Measurements from ENCODE around the gene C1orf50. TPM values are rescaled to one million over a fixed set of nuclear protein-coding genes. Genes with fewer than 3 reads are reported as not detected.

Gene C1orf50
- total and polyA plus RNA-seq, 3 experiments from 2014 or later: 3.5 to 8.7 (median 5.4) TPM

DNA sequence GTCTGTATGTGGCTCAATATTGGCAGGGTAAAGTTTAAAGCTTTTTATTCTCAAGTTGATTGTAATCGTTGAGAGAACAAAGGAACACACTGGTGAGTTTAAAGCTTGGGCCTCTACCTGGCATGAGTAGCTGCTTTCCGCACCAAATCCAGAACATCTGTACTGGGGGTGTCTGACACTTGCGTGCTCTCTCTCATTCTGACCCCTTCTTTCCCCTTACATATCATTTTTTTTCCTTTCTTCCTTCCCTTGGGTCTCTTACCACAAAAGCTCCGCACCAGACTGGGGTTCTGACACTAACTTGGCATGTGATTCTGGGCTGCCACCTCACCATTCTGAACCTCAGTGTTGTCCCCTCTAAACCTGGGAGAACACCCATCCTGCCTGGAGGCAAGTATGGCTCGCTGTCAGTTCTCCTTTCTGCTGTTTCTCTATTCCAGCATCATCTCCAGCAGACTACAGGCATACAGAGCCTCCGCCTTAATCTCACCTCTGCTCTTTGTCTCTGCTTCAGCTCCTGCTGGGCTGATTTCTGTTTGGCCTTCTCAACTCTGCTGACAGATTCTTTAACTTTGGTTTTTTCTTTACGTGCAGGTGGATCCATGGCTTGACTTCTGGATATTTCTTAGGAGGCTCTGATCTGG is 49.0 kb downstream of the C1orf50 start:
- H3K4me1 ChIP-seq (ENCODE audit: insufficient read depth, low read length): peaks cover 10% of the 10 kb centered on the region
- peak in 3 of 5 donors; percentile 2 to 28 (median 3) for DNase-seq
- peaks cover 0 to 13% (median 5%) of the 10 kb centered on the region in 3 donors for H3K36me3 Mint-ChIP-seq
- POLR2A ChIA-PET: interaction anchor here (1.2 to 3.6 kb wide), 3 partner anchors 31 to 158 kb away, joined by 3 to 30 read pairs (median 7); partner anchors contain the start of genes C1orf50, P3H1, PPIH and ZNF691
- H3K27me3 Mint-ChIP-seq: no peaks in the 10 kb centered on the region
- no peaks in the 10 kb centered on the region for H3K9me3 Mint-ChIP-seq
- peak overlapping the region; percentile 76 for H3K27ac ChIP-seq (ENCODE audit: low read depth, low read length)
- CTCF ChIA-PET: interaction anchor here (1.0 to 2.8 kb wide), 3 partner anchors 31 to 482 kb away, joined by 3 to 14 read pairs (median 3); partner anchors contain the start of genes P3H1 and ZNF691
- peaks cover 3% of the 10 kb centered on the region for H3K36me3 ChIP-seq (ENCODE audit: insufficient read depth, low read length)
- H3K27me3 ChIP-seq (ENCODE audit: insufficient read depth, low read length, poor library complexity, severe bottlenecking): no peaks in the 10 kb centered on the region
- H3K4me3 Mint-ChIP-seq: peak overlapping the region; percentile 78 to 91 (median 85)
- peak overlapping the region; percentile 84 to 98 (median 94) for H3K27ac Mint-ChIP-seq
- no peaks in the 10 kb centered on the region for H3K9me3 ChIP-seq (ENCODE audit: low read length)
- H3K4me1 Mint-ChIP-seq: peaks cover 18 to 29% (median 26%) of the 10 kb centered on the region in 3 donors
- peak overlapping the region; percentile 60 for H3K4me3 ChIP-seq (ENCODE audit: low read length)

DNA sequence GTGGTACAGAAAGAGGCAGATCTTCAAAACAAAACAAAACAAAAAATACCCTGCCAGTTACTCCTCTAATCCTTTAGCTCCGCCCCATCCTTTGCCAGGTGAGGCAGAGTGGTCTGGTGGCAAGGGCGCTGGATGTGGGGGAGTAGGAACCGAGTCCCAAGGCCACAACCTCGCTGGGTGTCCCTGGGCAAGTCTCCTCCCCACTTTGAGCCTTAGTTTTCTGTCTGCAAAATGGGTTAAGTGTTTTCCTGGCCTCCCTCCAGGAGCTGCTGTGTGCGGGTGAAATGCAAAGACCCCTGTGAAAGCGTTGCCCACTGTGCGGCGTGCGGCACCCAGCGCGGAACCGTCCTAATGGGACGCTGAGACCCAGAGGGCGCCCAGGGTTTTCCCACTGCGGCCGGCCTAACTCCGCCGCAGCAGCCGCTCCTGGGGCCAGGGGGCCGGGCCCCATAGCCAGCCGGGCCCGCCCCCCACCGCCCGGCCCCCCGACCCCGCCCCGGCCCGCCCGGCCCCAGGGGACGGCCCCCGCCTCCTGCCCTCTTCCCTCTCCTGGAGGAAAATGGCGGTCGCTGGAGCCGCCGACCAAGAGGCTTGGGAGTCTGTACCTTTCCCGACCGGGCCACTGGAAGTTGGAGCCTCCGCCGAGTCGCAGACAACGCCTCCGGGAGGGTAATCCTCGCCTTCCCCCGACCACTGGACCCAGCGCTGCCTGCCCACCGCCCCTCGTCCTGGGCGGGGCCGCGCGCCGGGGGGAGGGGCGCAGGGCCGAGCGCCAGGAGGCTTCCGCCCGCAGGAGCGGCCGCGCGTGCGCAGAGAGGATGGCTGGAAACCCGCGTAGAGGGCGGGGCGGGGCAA is 49.8 kb downstream of the C1orf50 start, which contains the start of the genes ERMAP and SVBP:
ERMAP (plus strand) TSS at position 538 of the 855 bp plus-strand sequence. CDS start 13,327 bp downstream, outside the sequence.
SVBP (minus strand) TSS at position 813 of the 855 bp plus-strand sequence. CDS start 853 bp downstream, outside the sequence.
- Histone ChIP-seq H3K9me3 (ENCODE audit: low read length) (no peaks in the 10 kb centered on the region), H3K27me3 (ENCODE audit: insufficient read depth, low read length, poor library complexity, severe bottlenecking) (no peaks in the 10 kb centered on the region), H3K36me3 (ENCODE audit: insufficient read depth, low read length) (no peaks in the 10 kb centered on the region), H3K4me1 (ENCODE audit: insufficient read depth, low read length) (peaks cover 10% of the 10 kb centered on the region), H3K27ac (ENCODE audit: low read depth, low read length) (peak within 1 kb of the TSS; percentile 76), H3K4me3 (ENCODE audit: low read length) (peak within 1 kb of the TSS; percentile 60)
- ChIA-PET POLR2A (interaction anchor here (1.2 to 3.6 kb wide), 3 partner anchors 30 to 159 kb away, joined by 3 to 30 read pairs (median 7); partner anchors contain the start of genes C1orf50, P3H1, PPIH and ZNF691), CTCF (interaction anchor here (1.1 to 2.8 kb wide), 2 partner anchors 30 to 50 kb away, joined by 3 to 14 read pairs; partner anchors contain the start of genes P3H1 and ZNF691)
- peak; percentile 91 to 95 (median 92) for DNase-seq
- Mint-ChIP-seq H3K4me1 (peaks cover 18 to 29% (median 23%) of the 10 kb centered on the region in 3 donors), H3K4me3 (peak within 1 kb of the TSS; percentile 78 to 91 (median 85)), H3K27ac (peak within 1 kb of the TSS; percentile 84 to 98 (median 94)), H3K9me3 (no peaks in the 10 kb centered on the region), H3K27me3 (no peaks in the 10 kb centered on the region), H3K36me3 (peaks cover 0 to 10% (median 5%) of the 10 kb centered on the region in 3 donors)

DNA sequence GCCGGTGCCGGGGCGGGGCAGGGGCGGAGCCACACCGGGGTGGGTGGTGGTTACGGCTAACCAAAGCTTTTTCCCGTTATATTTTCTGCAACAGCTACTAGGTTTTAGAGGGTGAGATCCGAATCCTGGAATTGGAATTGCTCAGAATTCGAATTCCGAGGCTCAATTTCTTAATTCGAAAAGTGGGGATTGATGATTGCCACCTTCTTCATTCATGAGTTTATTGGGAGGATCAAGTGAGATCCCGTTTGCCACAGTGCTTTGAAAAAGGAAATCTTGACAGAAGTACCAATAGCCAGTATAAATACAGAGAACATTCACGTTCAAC is 50.4 kb downstream of the C1orf50 start:
- Mint-ChIP-seq H3K27ac (peak overlapping the region in 6 of 8 donors; percentile 24 to 78 (median 62)), H3K4me3 (peak overlapping the region; percentile 72 to 91 (median 84)), H3K9me3 (no peaks in the 10 kb centered on the region), H3K4me1 (peaks cover 18 to 29% (median 23%) of the 10 kb centered on the region in 3 donors), H3K27me3 (no peaks in the 10 kb centered on the region), H3K36me3 (peaks cover 0 to 10% (median 5%) of the 10 kb centered on the region in 3 donors)
- Histone ChIP-seq H3K36me3 (ENCODE audit: insufficient read depth, low read length) (no peaks in the 10 kb centered on the region), H3K27me3 (ENCODE audit: insufficient read depth, low read length, poor library complexity, severe bottlenecking) (no peaks in the 10 kb centered on the region), H3K9me3 (ENCODE audit: low read length) (no peaks in the 10 kb centered on the region), H3K4me1 (ENCODE audit: insufficient read depth, low read length) (peaks cover 10% of the 10 kb centered on the region), H3K27ac (ENCODE audit: low read depth, low read length) (no peak overlapping the region), H3K4me3 (ENCODE audit: low read length) (peak overlapping the region; percentile 59)
- ChIA-PET CTCF (interaction anchor here (2.8 kb wide), 1 partner anchor 29 kb away, joined by 14 read pairs; the partner anchor contains the start of gene ZNF691), POLR2A (interaction anchor here (1.5 to 3.6 kb wide), 2 partner anchors 51 to 159 kb away, joined by 3 to 30 read pairs; partner anchors contain the start of genes C1orf50, P3H1 and PPIH)
- no peak for DNase-seq

DNA sequence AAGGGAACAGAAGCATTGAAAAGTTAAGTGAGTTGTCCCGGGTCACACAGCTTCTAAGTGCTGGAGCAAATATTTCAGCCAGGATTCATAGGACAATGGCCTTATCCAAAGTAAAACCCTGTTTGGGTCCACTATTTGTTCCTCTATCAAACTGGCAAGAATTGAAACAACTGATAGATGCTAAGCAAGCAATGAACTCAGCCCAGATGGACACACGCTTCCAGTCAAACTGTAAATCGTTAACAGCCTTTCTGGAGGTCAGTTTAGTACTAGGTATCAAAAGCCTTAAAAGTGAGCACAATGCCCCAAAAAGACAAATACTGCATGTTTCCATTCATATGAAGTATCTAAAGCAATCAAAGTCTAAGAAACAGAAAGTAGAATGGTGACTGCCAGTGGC is 50.9 kb downstream of the C1orf50 start:
- H3K4me3 ChIP-seq (ENCODE audit: low read length): no peak overlapping the region

DNA sequence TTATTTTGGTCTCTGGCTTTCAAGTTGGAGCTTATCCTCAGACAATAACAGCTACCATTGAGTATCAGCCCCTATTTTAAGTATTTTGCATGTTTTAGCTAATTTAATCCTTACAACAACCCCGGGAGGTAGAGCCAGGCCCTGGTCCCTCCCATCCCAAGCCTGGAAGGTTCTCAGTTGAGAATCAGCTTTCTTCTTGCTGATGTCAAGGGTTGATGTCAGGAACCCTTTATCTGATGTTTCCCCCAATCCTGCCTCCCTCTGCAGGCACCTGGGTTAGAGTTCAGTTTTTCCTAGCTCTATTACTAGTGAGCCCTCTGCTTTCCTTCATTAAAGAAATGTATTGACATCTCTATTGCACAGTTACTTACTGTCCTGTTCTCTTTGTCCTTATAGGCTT is 53.8 kb downstream of the C1orf50 start:
- DNase-seq: no peak
- ChIA-PET POLR2A (interaction anchor here (1.4 kb wide), 1 partner anchor 25 kb away, joined by 5 read pairs; the partner anchor contains the start of gene ZNF691), CTCF (interaction anchor here (1.8 kb wide), 1 partner anchor 25 kb away, joined by 6 read pairs; the partner anchor contains the start of gene ZNF691)
- Histone ChIP-seq H3K4me3 (ENCODE audit: low read length) (no peak overlapping the region), H3K27ac (ENCODE audit: low read depth, low read length) (no peak overlapping the region), H3K36me3 (ENCODE audit: insufficient read depth, low read length) (no peaks in the 10 kb centered on the region), H3K4me1 (ENCODE audit: insufficient read depth, low read length) (peaks cover 8% of the 10 kb centered on the region), H3K9me3 (ENCODE audit: low read length) (no peaks in the 10 kb centered on the region), H3K27me3 (ENCODE audit: insufficient read depth, low read length, poor library complexity, severe bottlenecking) (no peaks in the 10 kb centered on the region)
- H3K27ac Mint-ChIP-seq: peak overlapping the region in 3 of 8 donors; percentile 25 to 83 (median 59)
- H3K36me3 Mint-ChIP-seq: peaks cover 0 to 3% (median 2%) of the 10 kb centered on the region in 3 donors
- no peaks in the 10 kb centered on the region for H3K9me3 Mint-ChIP-seq
- no peaks in the 10 kb centered on the region for H3K27me3 Mint-ChIP-seq
- no peak overlapping the region for H3K4me3 Mint-ChIP-seq
- H3K4me1 Mint-ChIP-seq: peaks cover 16 to 22% (median 19%) of the 10 kb centered on the region in 3 donors

More for the DNA sequence above, 50.9 kb downstream of the C1orf50 start:
- ChIA-PET CTCF (interaction anchor here (2.8 kb wide), 1 partner anchor 29 kb away, joined by 14 read pairs; the partner anchor contains the start of gene ZNF691), POLR2A (interaction anchor here (1.5 to 3.6 kb wide), 2 partner anchors 51 to 160 kb away, joined by 3 to 30 read pairs; partner anchors contain the start of genes C1orf50, P3H1 and PPIH)
- Mint-ChIP-seq H3K27me3 (no peaks in the 10 kb centered on the region), H3K27ac (peak overlapping the region in 4 of 8 donors; percentile 7 to 78 (median 60)), H3K36me3 (peaks cover 0 to 9% (median 5%) of the 10 kb centered on the region in 3 donors), H3K4me3 (peak overlapping the region; percentile 15 to 88 (median 83)), H3K4me1 (peaks cover 18 to 29% (median 23%) of the 10 kb centered on the region in 3 donors), H3K9me3 (no peaks in the 10 kb centered on the region)
- Histone ChIP-seq H3K36me3 (ENCODE audit: insufficient read depth, low read length) (no peaks in the 10 kb centered on the region), H3K9me3 (ENCODE audit: low read length) (no peaks in the 10 kb centered on the region), H3K27me3 (ENCODE audit: insufficient read depth, low read length, poor library complexity, severe bottlenecking) (no peaks in the 10 kb centered on the region), H3K27ac (ENCODE audit: low read depth, low read length) (no peak overlapping the region), H3K4me1 (ENCODE audit: insufficient read depth, low read length) (peaks cover 10% of the 10 kb centered on the region)
- DNase-seq: no peak

DNA sequence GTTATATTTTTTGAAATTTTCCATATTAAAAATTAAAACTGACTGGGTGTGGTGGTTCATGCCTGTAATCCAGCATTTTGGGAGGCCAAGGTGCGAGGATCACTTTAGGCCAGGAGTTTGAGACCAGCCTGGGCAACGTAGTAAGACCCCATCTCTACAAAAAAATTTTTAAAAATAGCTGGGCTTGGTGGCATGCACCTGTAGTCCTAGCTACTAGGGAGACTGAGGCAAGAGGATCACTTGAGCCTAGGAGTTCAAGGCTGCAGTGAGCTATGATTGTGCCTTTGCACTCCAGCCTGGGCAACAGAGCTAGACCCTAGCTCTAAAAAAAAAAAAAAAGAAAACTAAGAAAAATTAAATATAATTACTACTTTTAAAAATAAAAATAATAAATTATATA is 54.6 kb downstream of the C1orf50 start:
- H3K36me3 Mint-ChIP-seq: peaks cover 0 to 3% (median 0%) of the 10 kb centered on the region in 3 donors
- H3K27me3 Mint-ChIP-seq: no peaks in the 10 kb centered on the region
- Histone ChIP-seq H3K27ac (ENCODE audit: low read depth, low read length) (no peak overlapping the region), H3K4me1 (ENCODE audit: insufficient read depth, low read length) (no peaks in the 10 kb centered on the region), H3K36me3 (ENCODE audit: insufficient read depth, low read length) (no peaks in the 10 kb centered on the region), H3K9me3 (ENCODE audit: low read length) (no peaks in the 10 kb centered on the region), H3K27me3 (ENCODE audit: insufficient read depth, low read length, poor library complexity, severe bottlenecking) (no peaks in the 10 kb centered on the region), H3K4me3 (ENCODE audit: low read length) (no peak overlapping the region)
- peaks cover 8 to 14% (median 10%) of the 10 kb centered on the region in 3 donors for H3K4me1 Mint-ChIP-seq
- no peak overlapping the region for H3K4me3 Mint-ChIP-seq
- no peaks in the 10 kb centered on the region for H3K9me3 Mint-ChIP-seq
- ChIA-PET POLR2A (interaction anchor here (1.4 kb wide), 1 partner anchor 24 kb away, joined by 5 read pairs; the partner anchor contains the start of gene ZNF691), CTCF (interaction anchor here (1.8 kb wide), 1 partner anchor 25 kb away, joined by 6 read pairs; the partner anchor contains the start of gene ZNF691)
- no peak for DNase-seq
- H3K27ac Mint-ChIP-seq: no peak overlapping the region

DNA sequence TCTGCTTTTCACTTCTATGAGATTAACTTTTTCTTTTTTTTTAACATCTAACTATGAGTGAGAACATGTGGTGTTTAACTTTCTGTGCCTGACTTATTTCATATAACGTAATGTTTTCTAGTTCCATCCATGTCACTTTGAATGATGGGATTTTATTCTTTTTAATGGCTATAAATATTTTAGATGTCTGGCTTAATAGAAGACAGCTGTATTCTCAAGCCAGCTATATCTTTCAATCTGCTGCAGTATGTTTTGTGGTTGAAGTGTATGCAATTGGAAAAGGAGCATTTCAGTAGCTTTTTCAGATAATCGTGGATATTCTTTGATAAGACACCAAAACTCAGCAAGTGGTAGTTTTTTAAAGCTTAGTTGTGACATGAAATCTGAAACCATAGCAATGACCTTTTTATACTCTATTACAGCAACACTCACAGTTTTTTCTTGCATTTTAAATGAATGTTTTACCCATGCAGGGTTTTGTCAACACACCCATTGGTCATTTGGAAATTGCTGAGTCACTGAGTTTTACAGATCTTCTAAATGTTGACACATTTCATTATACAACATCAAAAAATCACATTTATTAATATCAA is 55.8 kb downstream of the C1orf50 start:
- Mint-ChIP-seq H3K36me3 (peaks cover 0 to 3% (median 0%) of the 10 kb centered on the region in 3 donors), H3K27ac (no peak overlapping the region), H3K4me1 (peaks cover 4 to 7% (median 5%) of the 10 kb centered on the region in 3 donors)

More for the DNA sequence above, 55.8 kb downstream of the C1orf50 start:
- no peak overlapping the region for H3K27ac ChIP-seq (ENCODE audit: low read depth, low read length)
- ChIA-PET POLR2A (interaction anchor here (0.6 kb wide), 1 partner anchor 23 kb away, joined by 4 read pairs; no protein-coding TSS in a partner anchor), CTCF (interaction anchor here (0.8 to 1.8 kb wide), 4 partner anchors 22 to 152 kb away, joined by 3 to 4 read pairs (median 3); partner anchors contain the start of gene ZNF691)
- H3K36me3 ChIP-seq (ENCODE audit: insufficient read depth, low read length): no peaks in the 10 kb centered on the region
- no peak for DNase-seq
- Mint-ChIP-seq H3K9me3 (no peaks in the 10 kb centered on the region), H3K27me3 (no peaks in the 10 kb centered on the region), H3K4me3 (no peak overlapping the region)
- H3K4me3 ChIP-seq (ENCODE audit: low read length): no peak overlapping the region
- H3K27me3 ChIP-seq (ENCODE audit: insufficient read depth, low read length, poor library complexity, severe bottlenecking): no peaks in the 10 kb centered on the region
- H3K4me1 ChIP-seq (ENCODE audit: insufficient read depth, low read length): no peaks in the 10 kb centered on the region
- H3K9me3 ChIP-seq (ENCODE audit: low read length): no peaks in the 10 kb centered on the region

Data from CD8-positive, alpha-beta memory T cell (primary cell).